ENCODE measurements around the gene CELF2.

The CELF2 gene

DNA sequence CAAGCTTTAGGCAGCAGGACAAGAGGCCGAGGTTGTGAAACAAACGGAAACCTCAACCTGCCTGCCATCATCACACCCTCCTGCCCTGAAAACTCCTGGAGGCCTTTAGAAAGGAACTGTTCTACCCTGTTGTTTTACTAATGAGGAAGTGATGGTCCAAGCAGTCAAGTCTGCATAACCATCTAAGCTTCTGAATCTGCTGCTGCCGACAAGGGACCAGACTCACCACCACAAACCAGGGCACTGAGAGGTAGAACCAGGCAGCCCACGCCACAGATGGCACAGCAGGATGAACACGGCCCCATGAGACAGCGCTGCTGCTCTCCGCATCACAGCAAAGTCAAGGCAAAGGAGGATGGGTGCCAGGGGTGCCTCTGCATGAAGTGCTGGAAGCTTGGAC lies 209.4 kb downstream of the CELF2 start:
- DNase-seq: no peak

DNA sequence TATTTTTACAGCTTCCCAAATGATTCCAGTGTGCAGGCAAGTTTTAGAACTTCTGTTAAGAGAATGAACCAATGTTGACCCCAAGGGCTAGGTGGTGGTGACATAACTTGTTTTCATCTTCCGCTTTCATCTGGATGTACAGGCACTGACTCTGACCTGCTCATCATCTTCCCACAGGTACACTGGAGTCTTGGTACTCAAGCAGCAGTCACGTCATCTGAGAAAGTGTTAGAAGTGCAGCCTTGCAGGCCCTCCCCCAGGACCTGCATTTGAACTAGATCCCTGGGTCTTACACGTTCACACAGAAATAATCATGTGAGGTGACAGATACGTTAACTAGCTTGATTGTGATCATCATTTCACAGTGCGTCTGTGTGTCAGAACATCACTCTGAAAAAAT lies 212.2 kb downstream of the CELF2 start:
- DNase-seq: no peak

DNA sequence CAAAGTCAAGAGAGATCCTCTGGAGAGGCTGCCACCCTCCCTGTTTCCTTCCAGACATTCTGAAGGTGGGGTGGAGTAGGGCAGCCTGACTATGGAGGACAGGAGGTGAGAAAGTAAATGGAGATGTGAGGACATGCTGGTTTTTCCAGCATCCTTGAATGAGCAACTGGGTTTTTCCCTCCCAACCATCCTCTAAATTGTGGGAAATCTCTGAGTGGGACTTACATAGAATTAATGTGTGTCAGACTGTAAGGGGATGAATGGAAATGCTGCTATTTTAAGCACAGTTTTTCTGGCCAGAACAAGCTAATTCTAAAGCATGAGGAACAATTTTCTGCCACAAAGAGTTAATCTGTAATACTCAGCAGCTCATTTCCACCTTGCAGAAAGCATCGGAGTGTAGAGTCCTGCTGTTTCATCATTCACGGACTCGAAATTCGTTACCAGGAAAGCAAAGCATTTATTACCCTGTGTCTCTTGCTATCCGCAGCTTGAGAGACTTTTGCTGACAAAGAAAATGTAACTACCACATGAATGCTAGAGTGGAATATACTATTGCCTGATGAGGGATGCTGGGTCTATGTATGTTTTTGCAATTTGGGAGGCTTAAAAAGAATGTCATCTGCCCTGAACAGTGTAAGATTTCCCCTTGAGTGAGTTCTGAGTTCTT lies 213.0 kb downstream of the CELF2 start:
- no peak for DNase-seq

DNA sequence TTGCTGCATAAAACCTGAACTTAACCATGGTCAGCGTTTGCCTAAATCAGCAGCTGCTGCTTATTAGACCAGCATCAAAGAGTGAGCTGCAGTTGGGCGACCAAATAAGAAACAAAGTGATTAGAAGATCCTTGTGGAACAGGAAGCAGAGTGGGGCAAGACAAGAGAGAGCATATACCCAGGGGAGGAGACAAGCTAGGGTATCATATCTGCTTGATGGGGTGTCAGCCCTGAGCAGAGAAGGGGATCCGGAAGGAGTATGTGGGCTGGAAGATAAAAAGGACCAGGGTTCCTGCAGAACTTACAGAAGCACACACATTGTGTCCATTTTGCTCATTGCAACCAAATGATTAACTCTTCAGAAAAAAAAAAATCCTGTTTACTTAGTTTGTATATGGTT lies 213.6 kb downstream of the CELF2 start:
- DNase-seq: no peak

DNA sequence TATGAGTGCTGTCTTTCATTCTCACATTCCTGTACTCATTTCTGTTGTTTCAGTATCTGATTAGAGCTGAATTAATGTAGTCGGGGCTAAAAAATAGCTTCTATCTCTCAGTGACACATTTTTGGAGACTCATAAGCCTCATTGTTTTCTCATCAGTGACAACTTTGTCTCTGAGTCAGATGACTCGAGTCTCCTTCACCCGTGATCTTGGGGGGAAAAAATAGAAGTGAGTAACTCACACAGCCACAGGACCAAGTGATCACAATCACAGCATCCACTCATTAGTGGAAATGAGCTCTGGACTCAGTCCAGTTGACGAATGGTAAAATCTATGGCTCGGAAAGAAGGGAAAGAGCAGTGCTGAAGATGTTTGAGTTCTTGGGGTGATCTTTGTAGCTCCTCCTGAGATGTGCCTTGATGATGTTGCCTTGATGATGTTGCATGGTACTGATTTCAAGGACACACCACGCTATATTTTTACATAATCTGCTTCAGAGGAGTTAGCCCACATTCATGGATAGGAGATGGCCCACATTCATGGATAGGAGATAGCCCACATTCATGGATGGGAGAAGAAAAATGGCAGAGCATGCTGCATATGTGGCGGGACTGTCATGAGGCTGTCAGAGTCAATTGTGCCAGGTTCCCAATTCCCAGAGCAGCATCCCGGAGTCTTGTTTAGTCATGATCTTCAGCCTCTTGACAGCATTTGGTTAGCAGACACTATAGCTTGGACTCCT lies 214.7 kb downstream of the CELF2 start:
- DNase-seq: no peak

DNA sequence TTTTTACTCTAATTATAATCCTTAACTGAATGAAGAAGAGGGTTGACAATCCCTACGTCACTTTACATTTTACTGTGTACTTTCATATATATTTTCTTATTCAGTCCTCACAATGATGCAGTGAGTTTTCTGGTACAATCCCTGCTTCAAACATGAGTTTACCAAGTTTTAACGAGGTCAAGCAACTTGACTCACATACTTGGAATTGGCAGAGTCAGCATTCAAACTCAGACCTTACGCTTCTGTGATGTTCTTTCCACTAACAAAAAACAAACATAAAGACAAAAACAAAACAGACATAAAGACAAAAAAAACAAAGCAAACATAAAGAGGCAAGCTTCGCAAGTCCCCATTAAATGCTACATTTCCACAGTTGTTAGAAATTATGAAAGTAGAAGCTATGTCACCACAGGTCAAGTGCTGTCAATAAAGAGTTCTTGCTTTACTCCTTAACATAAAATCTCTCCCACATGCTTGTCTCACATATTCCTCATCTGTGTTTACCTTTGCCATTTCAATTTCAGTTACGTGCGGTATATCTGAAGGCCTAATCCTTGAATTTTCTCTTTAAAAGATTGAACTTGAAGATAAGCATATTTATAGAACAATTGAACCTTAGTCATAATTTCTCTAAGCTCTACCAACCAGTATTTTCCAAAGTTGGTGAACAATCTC lies 217.3 kb downstream of the CELF2 start:
- no peak for DNase-seq

DNA sequence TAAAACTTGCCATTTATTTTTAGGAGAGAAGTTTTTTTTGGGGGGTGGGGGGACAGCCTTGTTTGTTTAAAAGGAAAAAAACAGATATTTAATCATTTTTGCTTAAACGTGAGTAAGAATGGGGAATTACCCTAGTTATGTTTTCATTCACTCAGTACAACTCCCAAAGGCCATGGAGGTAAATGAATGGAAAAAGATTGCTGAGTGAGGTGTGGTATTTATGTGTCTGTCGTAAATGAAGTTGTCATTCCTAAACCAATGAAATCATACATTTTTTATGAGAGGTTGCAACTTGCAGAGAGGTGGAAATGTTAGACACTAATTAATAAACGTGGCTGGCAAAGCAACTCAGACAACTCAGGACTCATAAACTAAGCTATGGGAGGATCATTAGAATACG lies 218.1 kb downstream of the CELF2 start:
- no peak for DNase-seq

DNA sequence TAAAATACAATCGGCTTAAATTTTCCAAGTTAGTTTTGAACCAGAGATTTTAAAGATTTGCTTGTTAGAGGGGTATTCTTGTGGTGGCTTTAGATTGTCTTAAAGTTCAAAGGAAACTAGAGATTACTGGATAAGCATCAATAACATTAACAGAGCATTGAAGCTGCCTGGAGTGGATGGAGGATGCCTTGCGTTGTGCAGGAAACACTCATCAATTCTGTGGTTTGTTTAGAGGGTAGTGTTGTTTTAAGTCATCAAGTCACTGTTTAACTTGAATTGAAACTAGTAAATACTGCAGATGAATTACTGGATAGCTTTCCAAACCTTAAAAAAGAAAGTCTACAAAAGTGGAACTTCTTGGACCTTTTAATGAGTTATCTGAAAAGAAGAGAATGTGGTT lies 218.6 kb downstream of the CELF2 start:
- no peak for DNase-seq

DNA sequence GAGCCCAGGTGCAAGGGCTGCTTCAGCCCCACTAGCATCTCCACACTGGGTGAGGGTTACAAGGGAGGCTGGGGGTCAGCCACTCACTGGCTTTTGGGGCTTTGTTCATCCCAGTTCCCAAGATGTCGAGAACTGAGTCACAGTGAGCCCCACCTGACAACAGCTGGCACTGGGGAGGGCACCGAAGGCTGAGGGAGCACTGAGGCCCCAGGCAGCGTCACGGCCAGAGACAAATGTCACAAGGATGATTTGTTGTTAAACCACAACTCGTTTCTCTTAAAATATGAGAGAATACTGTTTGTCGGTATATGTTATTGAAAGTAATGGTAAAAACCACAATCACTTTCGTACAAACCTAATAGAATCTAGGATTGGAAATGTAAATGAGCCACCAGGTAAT lies 219.9 kb downstream of the CELF2 start:
- DNase-seq: no peak

DNA sequence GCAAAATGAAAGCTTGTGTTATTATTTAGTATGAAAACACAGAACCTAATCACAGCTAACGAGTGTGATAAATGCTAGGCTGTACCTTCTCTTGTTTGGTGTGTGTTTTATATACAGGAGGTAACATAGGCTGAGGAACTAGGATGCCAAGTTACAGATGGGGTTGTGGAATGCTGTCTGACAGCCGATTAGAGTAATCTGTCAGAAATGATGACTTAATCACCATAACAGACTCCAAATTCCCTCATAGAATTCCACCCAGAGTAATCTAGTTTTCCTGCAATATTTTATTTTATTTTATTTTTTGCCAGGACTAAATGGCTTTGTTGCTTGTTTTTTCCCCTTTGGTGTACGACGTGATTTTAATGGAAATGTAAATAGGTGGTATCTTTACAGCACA lies 221.2 kb downstream of the CELF2 start:
- DNase-seq: no peak

DNA sequence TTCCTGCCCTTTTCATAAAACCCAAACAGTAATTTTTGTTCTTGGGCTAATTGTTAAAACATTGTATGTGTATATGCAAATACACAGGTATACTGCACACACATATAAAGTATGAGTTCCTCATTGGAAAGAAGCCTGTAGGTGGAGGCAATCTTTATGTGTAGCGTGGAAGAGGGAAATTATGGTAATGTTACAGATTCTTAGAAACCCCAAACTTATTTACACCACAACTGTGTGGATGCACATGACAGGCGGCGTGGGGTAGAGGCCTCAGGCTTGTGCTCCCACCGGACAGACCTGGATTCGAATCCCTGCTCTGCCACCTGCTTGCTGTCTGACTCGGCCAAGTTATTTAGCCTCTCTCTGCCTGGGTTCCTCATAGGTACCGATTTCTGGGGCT lies 223.0 kb downstream of the CELF2 start:
- DNase-seq: no peak

DNA sequence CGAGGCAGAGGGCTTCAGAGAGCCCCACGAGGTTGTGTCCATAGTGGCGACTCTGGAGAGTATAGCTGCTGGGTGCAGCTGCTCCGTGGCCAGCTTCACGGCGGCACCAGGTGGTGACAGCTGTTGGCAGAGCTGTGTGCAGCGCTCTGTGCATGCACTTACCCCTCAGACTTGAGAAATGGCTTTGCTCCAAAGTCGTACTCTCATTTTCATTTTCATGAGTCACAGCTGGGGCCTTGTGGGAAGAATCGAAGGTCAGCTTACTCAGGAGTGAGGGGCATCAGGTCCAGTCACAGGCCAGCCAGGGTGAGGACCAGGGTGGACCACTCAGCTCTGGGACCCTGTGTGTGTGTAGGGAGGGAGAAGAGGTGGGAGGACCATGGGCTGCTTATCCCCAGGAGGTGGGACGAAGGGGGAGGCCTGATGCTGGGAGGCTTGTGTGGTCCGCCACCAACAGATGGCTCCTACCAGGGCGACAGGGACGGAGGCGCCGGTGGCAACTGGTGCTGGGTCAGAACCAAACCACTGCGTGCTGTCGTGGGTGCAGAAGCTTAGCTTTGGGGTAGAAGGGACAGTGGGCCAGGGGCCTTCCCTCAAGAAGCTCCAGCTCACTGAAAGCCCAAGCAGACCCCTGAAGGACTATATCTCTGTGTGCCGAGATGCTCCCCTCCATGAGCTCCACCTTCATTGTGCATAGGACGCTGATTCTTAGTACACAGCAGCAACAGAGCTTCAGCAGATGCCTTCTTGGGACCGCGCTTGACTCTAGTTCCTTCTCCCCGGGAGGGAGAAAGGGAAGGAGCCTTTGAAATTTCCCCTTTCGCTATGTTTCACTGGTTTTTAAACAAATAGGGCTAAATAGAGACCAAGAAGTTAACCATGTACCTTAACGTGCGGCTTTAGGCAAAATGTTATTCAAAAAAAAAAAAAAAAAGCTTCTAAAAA lies 225.0 kb downstream of the CELF2 start:
- peak in 2 of 14 donors; percentile 16 to 49 for DNase-seq

DNA sequence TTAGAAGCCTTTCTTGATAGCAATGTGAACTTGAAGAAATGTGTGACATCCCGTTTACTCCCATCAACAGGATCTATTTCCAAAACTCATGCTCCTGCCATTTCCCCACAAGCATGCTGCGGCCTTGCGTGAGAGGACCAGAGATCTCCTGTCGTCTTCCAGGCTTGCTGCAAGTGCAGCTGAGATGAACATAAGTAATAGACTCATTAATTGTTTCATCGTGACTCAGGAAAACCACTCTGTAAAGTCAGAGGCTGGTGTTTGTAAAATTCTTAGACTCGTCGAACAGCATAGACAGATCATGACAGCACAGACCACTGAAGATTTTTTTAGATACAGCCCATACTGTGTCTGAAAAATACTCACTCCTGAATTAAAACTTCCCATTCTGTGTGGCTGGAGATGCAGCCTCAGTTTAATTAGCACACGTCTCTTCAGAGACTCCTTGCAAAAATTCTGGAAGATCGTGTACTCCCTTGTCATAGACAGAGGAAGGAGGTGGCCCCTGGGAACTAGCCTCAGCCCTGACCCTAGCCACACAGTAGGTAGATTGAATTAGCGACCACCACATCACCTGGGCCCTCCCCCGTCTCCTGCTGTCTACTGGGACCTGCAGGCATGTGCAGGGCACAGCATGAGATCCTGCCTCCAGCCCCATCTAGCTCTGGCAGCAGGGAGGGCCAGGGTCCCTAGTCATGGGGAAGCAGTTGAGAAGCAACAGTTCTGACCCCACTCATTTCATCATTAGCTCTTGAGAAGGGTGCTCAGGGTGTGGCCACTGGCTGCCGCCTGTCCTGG lies 226.0 kb downstream of the CELF2 start:
- DNase-seq: no peak

DNA sequence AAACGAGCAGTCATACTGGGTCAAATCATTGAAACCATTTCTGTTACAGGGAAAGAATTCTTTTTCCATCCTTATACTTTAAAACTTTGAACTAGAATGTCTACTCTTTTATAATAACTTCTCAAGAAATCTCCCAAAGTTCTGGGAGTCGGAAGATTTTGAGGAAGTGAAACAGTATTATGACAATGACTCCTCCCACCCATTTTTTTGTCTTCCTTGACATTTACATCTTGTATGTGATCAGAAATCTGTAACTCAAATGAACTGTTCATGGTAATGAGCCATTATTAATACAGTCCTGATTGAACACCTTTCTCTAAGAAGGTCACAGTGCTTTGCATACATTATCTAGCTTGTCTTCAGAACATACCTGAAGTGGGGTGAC lies 227.4 kb downstream of the CELF2 start:
- DNase-seq: no peak

DNA sequence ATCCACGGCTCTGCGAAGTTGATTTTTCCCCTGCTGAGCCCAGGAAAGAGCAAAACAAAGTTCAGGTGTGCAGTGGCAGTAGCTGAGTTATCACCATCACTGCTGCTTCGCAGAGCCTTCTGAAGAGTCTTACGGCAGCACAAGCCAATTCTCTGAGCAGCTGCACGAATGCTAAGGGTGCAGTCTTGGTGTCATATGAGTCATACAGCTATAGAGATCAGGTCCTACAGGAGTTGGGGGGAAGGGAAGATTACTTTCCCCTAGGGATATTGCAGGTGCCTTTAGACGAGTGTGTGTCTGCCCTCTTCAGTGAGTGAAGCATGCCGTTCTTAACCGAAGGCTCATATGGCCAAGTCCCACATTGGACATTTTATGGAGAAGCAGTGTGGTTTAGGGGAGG lies 227.8 kb downstream of the CELF2 start:
- no peak for DNase-seq

DNA sequence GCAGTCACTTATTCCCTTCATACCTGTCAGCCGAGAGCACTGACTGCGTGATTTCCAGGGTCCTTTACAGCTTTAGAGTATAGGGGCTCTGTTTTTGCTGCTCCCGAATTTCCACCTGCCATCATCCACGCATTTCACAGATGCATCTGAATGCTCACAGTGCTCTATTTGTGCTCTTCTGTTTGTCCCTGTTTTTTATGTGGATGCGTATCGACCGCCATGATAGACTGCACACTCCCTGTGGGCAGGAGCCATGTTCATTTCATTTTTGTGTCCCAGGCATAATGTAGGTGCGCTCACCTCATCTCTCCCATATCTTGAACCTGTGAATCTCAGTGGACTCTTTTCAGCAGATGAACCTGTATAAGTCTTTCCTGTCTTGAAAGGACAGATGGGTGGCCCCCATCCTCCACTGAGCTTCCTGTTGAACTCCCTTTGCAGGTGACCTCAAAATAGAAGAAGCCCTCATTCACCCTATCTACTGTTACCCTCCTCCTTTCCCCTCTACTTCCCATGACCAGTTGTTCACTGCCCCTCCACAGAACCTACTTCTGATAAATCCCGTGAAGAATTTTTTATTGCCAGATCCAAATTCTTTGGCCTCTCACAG lies 228.4 kb downstream of the CELF2 start:
- no peak for DNase-seq

DNA sequence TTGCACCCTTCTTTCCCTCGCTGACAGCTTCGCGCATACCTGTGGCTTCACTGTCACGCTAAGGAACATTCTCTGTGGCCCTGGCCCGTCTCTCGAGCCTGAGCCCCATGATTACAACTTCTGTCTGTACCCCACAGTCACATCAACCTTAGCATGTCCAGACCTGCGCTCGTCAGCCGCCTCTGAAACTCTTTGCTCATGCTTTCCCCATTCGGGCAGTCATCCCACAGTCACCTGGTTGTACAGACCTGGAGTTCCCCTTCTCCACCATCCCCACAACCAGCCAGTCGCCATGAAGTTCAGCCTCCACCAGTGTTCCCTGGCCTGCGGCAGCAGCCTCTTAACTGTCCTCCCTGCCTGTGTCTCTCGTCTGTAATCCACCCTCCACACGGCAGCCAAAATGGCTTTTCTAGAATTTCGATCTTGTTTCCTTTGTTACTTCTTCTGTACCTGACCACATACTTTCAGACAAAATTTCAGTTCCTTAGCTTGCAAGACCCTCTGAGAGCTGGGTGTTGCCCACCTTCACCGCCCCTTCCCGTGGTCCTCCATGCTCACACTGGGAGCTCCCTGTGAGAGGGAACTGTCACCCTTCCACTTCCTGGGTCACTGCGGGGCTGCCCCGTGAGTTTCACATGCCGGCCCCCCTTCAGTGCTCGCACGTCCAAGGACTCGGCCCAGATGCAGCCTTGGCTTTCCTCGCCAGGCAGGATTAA lies 229.2 kb downstream of the CELF2 start:
- DNase-seq: no peak

DNA sequence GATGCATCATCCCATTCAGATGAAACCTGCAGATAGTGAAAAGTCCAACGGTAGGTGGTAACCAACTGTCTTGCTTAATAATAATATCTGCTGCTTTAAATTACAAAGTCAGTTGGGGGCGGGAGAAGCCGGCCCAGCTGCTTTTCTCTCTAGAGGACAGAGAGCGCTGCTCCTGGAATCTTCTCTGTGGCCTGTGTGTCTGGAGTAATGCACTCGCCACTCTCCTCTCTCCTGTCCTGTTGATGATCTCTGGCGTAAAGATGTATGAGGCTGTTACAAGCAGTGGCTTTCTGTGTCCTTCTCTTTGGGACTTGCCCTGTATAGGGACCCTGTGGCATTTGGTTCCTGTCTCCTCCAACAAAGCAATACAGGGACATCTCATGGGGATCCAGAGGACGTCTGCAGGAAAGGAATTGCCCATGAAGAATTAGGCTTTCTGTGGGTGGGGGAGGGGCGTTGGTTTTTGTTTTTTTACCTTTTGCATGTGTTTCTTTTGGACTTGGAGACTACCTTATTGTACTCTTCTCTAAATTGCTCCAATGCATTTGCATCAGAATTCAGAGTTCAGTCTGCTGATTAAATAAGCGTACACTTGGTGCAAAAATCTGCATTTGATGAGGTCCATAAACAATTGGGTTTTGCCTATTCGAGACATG lies 231.6 kb downstream of the CELF2 start:
- DNase-seq: no peak

DNA sequence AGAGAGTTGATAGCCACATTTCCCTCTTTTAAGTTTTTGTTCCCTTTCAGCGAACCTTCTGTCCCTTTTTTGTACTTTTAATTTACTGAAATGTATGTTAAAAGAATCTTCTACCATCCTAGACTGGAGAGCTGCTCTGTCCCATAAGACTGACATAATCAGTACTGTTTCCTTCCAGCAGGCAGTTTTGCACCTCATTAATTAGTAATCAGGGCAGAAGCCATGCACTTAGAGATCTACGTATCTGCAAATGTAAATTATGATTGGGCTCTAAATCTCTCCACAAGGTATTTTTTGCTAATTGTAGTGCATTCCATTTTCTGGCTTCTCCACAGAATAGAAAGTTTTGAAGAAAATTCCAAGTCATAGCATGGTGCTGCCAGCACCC lies 232.1 kb downstream of the CELF2 start:
- DNase-seq: no peak

DNA sequence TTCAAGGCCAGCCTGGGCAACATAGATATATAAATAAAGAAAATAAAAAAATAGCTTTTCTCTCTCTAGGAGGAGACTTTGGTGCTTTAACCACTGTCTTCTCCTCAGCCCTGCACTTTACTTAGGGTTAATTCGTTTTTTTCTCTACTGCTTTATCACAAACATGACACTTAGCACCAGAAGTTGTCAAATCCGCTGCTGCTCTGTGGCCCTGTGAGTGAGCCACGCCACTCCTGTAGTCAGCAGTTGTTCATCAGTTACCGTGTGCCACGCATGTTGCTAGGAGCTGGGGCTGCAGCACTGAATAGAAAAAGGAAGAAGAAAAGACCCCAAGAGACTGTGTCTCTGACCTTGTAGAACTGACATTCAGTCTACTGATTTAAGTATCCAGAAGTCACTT lies 232.6 kb downstream of the CELF2 start:
- no peak for DNase-seq
